Measurements from ENCODE around the gene AADACL4. TPM values are rescaled to one million over a fixed set of nuclear protein-coding genes. Genes with fewer than 3 reads are reported as not detected.
A peak's percentile ranks its signal among the peaks of the same experiment; 100 is the strongest.
"Not testable (repeated sequence)": the region's sequence is repeated elsewhere in the genome, so short reads cannot be mapped to it uniquely, and the experiment has no call there.

AADACL4 gene
- total RNA-seq, 3 donors from 2014 or later: not detected

- Mint-ChIP-seq H3K36me3 (ENCODE audit: insufficient read depth) (no peaks in the 10 kb centered on the region), H3K4me1 (ENCODE audit: low read depth) (no peaks in the 10 kb centered on the region), H3K9me3 (no peaks in the 10 kb centered on the region), H3K27me3 (ENCODE audit: low read depth) (peaks cover 16% of the 10 kb centered on the region), H3K4me3 (no peak overlapping the region)
- ATAC-seq (no peak), DNase-seq (no peak)
Measured at GRCh38 chr1:12649971-12650421, 6.1 kb downstream of the AADACL4 start.

- no peak overlapping the region for H3K4me3 Mint-ChIP-seq
- no peaks in the 10 kb centered on the region for H3K9me3 Mint-ChIP-seq
- H3K36me3 Mint-ChIP-seq (ENCODE audit: insufficient read depth): no peaks in the 10 kb centered on the region
- no peak for DNase-seq
- H3K4me1 Mint-ChIP-seq (ENCODE audit: low read depth): peaks cover 7% of the 10 kb centered on the region
- H3K27me3 Mint-ChIP-seq (ENCODE audit: low read depth): peaks cover 15% of the 10 kb centered on the region
- ATAC-seq: no peak
Measured at GRCh38 chr1:12654004-12654567, 10.2 kb downstream of the AADACL4 start.

GRCh38 chr1:12654657-12655056, 10.8 kb downstream of the AADACL4 start:
- ATAC-seq (no peak), DNase-seq (no peak)
- peaks cover 12% of the 10 kb centered on the region for H3K27me3 Mint-ChIP-seq (ENCODE audit: low read depth)
- no peak overlapping the region for H3K4me3 Mint-ChIP-seq
- H3K4me1 Mint-ChIP-seq (ENCODE audit: low read depth): peaks cover 7% of the 10 kb centered on the region
- no peaks in the 10 kb centered on the region for H3K9me3 Mint-ChIP-seq
- H3K36me3 Mint-ChIP-seq (ENCODE audit: insufficient read depth): no peaks in the 10 kb centered on the region

DNA sequence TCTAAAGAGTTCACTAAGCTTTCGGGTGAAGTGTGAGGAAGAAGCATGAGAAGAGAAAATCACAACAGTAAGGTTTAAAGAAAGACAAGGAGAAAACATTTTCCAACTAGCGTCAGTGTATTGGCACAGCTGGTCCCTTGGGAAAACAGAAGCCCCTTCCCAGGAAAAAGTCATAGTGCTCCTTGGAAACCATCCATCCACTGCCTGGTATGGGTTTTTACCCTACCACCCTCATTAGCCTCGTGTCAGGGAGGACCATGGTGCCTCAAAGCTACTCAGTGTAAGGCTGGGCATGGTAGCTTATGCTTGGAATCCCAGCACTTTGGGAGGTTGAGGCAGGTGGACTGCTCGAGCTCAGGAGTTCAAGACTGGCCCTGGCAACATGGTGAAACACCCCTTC, 12.7 kb downstream of the AADACL4 start:
- Mint-ChIP-seq H3K4me3 (no peak overlapping the region), H3K4me1 (ENCODE audit: low read depth) (peaks cover 7% of the 10 kb centered on the region), H3K27me3 (ENCODE audit: low read depth) (peaks cover 7% of the 10 kb centered on the region), H3K36me3 (ENCODE audit: insufficient read depth) (no peaks in the 10 kb centered on the region), H3K9me3 (no peaks in the 10 kb centered on the region)
- DNase-seq (no peak), ATAC-seq (no peak)

- H3K4me1 Mint-ChIP-seq (ENCODE audit: low read depth): peaks cover 7% of the 10 kb centered on the region
- no peaks in the 10 kb centered on the region for H3K9me3 Mint-ChIP-seq
- no peaks in the 10 kb centered on the region for H3K36me3 Mint-ChIP-seq (ENCODE audit: insufficient read depth)
- no peak overlapping the region for H3K4me3 Mint-ChIP-seq
- DNase-seq (no peak), ATAC-seq (no peak)
- peaks cover 9% of the 10 kb centered on the region for H3K27me3 Mint-ChIP-seq (ENCODE audit: low read depth)
Measured at GRCh38 chr1:12657060-12657884, 13.4 kb downstream of the AADACL4 start.

GRCh38 chr1:12657885-12658512, 14.1 kb downstream of the AADACL4 start:
- not testable (repeated sequence) for H3K4me1 Mint-ChIP-seq (ENCODE audit: low read depth); H3K4me3 Mint-ChIP-seq

GRCh38 chr1:12658531-12659453, 14.9 kb downstream of the AADACL4 start:
- peak; percentile 81 for ATAC-seq
- Mint-ChIP-seq H3K4me3 (no peak overlapping the region), H3K27me3 (ENCODE audit: low read depth) (peaks cover 9% of the 10 kb centered on the region), H3K36me3 (ENCODE audit: insufficient read depth) (no peaks in the 10 kb centered on the region), H3K9me3 (peaks cover 3% of the 10 kb centered on the region), H3K4me1 (ENCODE audit: low read depth) (peaks cover 7% of the 10 kb centered on the region)
- peak; percentile 70 for DNase-seq

More at GRCh38 chr1:12657885-12658512, 14.1 kb downstream of the AADACL4 start:
- ATAC-seq; H3K9me3 Mint-ChIP-seq; DNase-seq; H3K27me3 Mint-ChIP-seq (ENCODE audit: low read depth); H3K36me3 Mint-ChIP-seq (ENCODE audit: insufficient read depth): not testable (repeated sequence)

- DNase-seq (no peak), ATAC-seq (no peak)
- Mint-ChIP-seq H3K36me3 (ENCODE audit: insufficient read depth) (no peaks in the 10 kb centered on the region), H3K9me3 (peaks cover 3% of the 10 kb centered on the region), H3K27me3 (ENCODE audit: low read depth) (peaks cover 10% of the 10 kb centered on the region), H3K4me1 (ENCODE audit: low read depth) (peaks cover 7% of the 10 kb centered on the region), H3K4me3 (no peak overlapping the region)
Measured at GRCh38 chr1:12661606-12662219, 17.8 kb downstream of the AADACL4 start.

GRCh38 chr1:12662556-12662955, 18.7 kb downstream of the AADACL4 start:
- DNase-seq (no peak), ATAC-seq (no peak)
- H3K4me1 Mint-ChIP-seq (ENCODE audit: low read depth): peaks cover 4% of the 10 kb centered on the region
- peaks cover 10% of the 10 kb centered on the region for H3K27me3 Mint-ChIP-seq (ENCODE audit: low read depth)
- no peaks in the 10 kb centered on the region for H3K36me3 Mint-ChIP-seq (ENCODE audit: insufficient read depth)
- H3K9me3 Mint-ChIP-seq: peaks cover 3% of the 10 kb centered on the region
- H3K4me3 Mint-ChIP-seq: no peak overlapping the region

DNA sequence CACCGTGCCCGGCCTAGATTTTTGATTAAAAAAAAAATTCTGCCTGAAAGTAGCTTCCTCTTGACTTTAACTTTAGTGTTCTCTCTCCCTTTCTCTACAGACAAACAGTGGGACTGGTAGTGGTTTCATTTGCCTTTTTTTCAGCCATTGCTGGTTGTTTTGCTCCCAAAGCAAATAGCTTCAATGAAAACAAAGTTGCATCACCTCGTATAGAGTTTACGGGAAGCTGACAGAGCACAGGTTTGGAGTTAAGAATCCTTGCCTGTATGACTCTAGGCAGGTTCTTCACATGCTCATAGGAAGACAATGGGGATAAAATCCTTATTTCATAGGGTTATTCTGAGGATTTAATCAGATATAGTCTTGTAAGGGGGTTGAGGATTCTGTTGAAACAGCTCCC, 21.6 kb downstream of the AADACL4 start:
- ATAC-seq (no peak), DNase-seq (no peak)
- H3K27me3 Mint-ChIP-seq (ENCODE audit: low read depth): peaks cover 3% of the 10 kb centered on the region
- H3K4me3 Mint-ChIP-seq: no peak overlapping the region
- H3K9me3 Mint-ChIP-seq: peaks cover 10% of the 10 kb centered on the region
- no peaks in the 10 kb centered on the region for H3K36me3 Mint-ChIP-seq (ENCODE audit: insufficient read depth)
- no peaks in the 10 kb centered on the region for H3K4me1 Mint-ChIP-seq (ENCODE audit: low read depth)

DNA sequence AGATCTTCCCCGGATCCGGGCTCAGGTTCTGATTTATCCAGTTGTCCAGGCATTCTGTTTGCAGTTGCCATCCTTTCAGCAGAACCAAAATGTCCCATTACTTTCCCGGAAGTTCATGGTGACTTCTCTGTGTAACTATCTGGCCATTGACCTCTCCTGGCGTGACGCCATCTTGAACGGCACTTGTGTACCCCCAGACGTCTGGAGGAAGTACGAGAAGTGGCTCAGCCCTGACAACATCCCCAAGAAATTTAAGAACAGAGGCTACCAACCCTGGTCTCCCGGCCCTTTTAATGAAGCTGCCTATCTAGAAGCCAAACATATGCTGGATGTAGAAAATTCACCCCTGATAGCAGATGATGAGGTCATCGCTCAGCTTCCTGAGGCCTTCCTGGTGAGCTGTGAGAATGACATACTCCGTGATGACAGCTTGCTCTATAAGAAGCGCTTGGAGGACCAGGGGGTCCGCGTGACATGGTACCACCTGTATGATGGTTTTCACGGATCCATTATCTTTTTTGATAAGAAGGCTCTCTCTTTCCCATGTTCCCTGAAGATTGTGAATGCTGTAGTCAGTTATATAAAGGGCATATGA, 22.4 kb downstream of the AADACL4 start:
- Mint-ChIP-seq H3K4me3 (no peak overlapping the region), H3K4me1 (ENCODE audit: low read depth) (no peaks in the 10 kb centered on the region), H3K9me3 (peaks cover 10% of the 10 kb centered on the region), H3K27me3 (ENCODE audit: low read depth) (peaks cover 3% of the 10 kb centered on the region), H3K36me3 (ENCODE audit: insufficient read depth) (no peaks in the 10 kb centered on the region)
- DNase-seq (no peak), ATAC-seq (no peak)

GRCh38 chr1:12669529-12670068, 25.7 kb downstream of the AADACL4 start:
- Mint-ChIP-seq H3K36me3 (ENCODE audit: insufficient read depth) (no peaks in the 10 kb centered on the region), H3K27me3 (ENCODE audit: low read depth) (peaks cover 16% of the 10 kb centered on the region), H3K9me3 (peaks cover 7% of the 10 kb centered on the region), H3K4me1 (ENCODE audit: low read depth) (no peaks in the 10 kb centered on the region), H3K4me3 (no peak overlapping the region)
- DNase-seq: no peak
- no peak for ATAC-seq

- ATAC-seq: no peak
- DNase-seq: no peak
- Mint-ChIP-seq H3K4me3 (no peak overlapping the region), H3K36me3 (ENCODE audit: insufficient read depth) (no peaks in the 10 kb centered on the region), H3K9me3 (no peaks in the 10 kb centered on the region), H3K4me1 (ENCODE audit: low read depth) (no peaks in the 10 kb centered on the region), H3K27me3 (ENCODE audit: low read depth) (peaks cover 32% of the 10 kb centered on the region)
Measured at GRCh38 chr1:12674358-12674757, 30.5 kb downstream of the AADACL4 start.
